ENCODE results near the gene CRY1.

CRY1 gene

GRCh38 chr12:107093417-107094182 lies at the start of gene CRY1:
CRY1 (minus strand) TSS chr12:107093549; CDS start chr12:107092961, 588 bp downstream.
- peak; percentile 93 for DNase-seq

GRCh38 chr12:107139787-107140186 lies 46.4 kb upstream of the CRY1 start:
- no peak for DNase-seq

- DNase-seq, result no peak
Measured at GRCh38 chr12:107138990-107139389, 45.6 kb upstream of the CRY1 start.

GRCh38 chr12:107135177-107135576 lies 41.8 kb upstream of the CRY1 start:
- DNase-seq, result no peak

GRCh38 chr12:107134558-107134957 lies 41.2 kb upstream of the CRY1 start:
- no peak for DNase-seq

GRCh38 chr12:107133462-107133861 lies 40.1 kb upstream of the CRY1 start:
- no peak for DNase-seq

- peak; percentile 94 for DNase-seq
Measured at GRCh38 chr12:107131832-107132616, 38.7 kb upstream of the CRY1 start.

- DNase-seq, result peak; percentile 97
Measured at GRCh38 chr12:107130830-107131611, 37.7 kb upstream of the CRY1 start.

GRCh38 chr12:107129315-107129930 lies 36.1 kb upstream of the CRY1 start:
- DNase-seq, result no peak

- DNase-seq, result no peak
Measured at GRCh38 chr12:107127482-107128430, 34.4 kb upstream of the CRY1 start.

- DNase-seq, result peak; percentile 60
Measured at GRCh38 chr12:107126796-107127481, 33.6 kb upstream of the CRY1 start.

- DNase-seq, result peak; percentile 95
Measured at GRCh38 chr12:107125833-107126232, 32.5 kb upstream of the CRY1 start.

- DNase-seq, result no peak
Measured at GRCh38 chr12:107122452-107122958, 29.2 kb upstream of the CRY1 start.

GRCh38 chr12:107119091-107119490 lies 25.7 kb upstream of the CRY1 start:
- DNase-seq, result no peak

GRCh38 chr12:107118624-107119023 lies 25.3 kb upstream of the CRY1 start:
- no peak for DNase-seq

- DNase-seq, result no peak
Measured at GRCh38 chr12:107115119-107115518, 21.8 kb upstream of the CRY1 start.

GRCh38 chr12:107111314-107111713 lies 18.0 kb upstream of the CRY1 start:
- no peak for DNase-seq

- no peak for DNase-seq
Measured at GRCh38 chr12:107109726-107110719, 16.7 kb upstream of the CRY1 start.

- no peak for DNase-seq
Measured at GRCh38 chr12:107108995-107109508, 15.7 kb upstream of the CRY1 start.
